ENCODE data around the gene CSMD2.

- TF ChIP-seq CTCF (IDR thresholded peaks at IDR 0.05), result no peak
- no peak for TF ChIP-seq EP300 (IDR thresholded peaks at IDR 0.05; ENCODE audit: borderline replicate concordance in 1 of 2, low read depth in 1 of 2, low read length in 1 of 2)
- no peak for TF ChIP-seq RAD21 (IDR thresholded peaks at IDR 0.05; ENCODE audit: low read length)
- TF ChIP-seq TAF1 (IDR thresholded peaks at IDR 0.05; ENCODE audit: borderline replicate concordance, low read depth, low read length), result no peak
- no peak for TF ChIP-seq TCF12 (IDR thresholded peaks at IDR 0.05)
Observed at GRCh38 chr1:33916786-33917185, 248.2 kb downstream of the CSMD2 start.
